Eye (tissue), 1 donor: ENCODE measurements around the gene ECSCR.

Source experiments
- DNase-seq: peaks from one replicate; pipeline ENCODE4 v3.0.0-alpha.2; 2015

Gene ECSCR

GRCh38 chr5:139473565-139473964 is 11.0 kb upstream of the ECSCR start:
- no peak for DNase-seq

DNA sequence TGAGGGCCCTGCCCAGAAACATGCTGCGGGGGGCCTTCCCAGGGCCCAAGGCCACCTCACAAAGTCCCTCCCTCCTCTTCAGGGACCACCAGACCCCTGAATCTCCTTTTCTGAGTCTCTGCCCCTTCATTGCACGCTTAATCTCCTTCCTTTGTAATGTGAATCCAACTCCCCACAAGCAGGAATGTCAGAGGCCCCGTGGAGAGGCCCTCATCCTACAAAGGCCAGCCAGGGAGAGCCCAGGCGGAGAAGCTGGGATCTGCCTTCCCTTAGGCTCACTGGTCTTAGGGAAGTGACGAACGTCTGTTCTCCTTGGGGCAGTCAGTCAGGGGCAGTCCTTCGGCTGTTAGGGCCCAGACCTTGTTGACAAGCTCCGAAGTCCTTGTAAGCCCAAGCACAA is 10.6 kb upstream of the ECSCR start:
- DNase-seq: peak; percentile 71

DNA sequence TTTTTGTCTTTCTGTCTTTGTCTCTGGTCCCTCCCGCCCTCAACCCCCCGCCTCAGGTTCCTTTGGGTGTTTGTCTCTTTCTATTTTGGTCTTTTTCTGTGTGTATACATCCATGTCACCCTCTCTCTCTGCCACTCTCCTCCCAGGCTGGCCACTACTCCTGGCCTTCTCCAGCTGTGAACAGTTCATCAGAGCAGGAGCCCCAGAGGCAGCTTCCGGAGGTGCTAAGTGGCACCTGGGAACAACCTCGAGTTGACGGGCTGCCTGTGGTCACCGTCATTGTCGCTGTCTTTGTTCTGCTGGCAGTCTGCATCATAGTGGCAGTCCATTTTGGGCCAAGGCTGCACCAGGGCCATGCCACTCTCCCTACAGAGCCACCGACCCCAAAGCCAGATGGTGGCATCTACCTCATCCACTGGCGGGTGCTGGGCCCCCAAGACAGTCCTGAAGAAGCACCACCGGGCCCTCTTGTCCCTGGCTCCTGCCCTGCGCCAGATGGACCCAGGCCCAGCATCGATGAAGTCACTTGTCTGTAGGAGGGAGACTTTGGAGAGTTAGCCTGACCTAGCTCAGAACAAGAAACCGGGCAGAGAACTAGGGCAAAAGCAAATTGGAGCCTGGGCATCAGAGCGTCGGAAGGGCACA is 10.0 kb upstream of the ECSCR start:
- no peak for DNase-seq

GRCh38 chr5:139470821-139471300 is 8.3 kb upstream of the ECSCR start, which contains the start of gene SMIM33:
SMIM33 (plus strand) TSS chr5:139471004; CDS start chr5:139471122, 118 bp downstream.
- no peak for DNase-seq

DNA sequence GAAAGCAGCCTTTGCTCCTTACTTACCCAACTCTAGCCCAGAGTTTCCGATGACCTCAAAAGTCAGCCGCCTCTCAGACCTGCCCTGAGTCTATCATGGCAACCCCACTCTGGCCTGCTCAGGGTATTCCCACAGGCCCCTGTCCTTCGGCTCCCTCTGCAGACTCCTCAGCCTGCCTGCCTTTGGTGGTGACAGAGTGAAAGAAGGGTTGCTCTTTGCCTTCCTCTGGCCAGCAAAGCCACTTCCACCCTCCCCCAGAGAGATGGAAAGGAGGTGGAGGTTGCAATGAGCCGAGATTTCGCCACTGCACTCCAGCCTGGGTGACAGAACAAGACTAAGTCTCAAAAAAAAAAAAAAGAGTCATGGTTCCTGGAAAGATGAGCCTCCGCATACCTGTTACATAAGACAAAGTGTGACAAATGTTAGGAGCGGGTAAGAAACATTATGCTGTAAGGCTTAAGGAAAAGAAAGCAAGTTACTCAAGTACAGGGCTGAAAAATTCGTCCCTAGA is 5.9 kb upstream of the ECSCR start:
- DNase-seq: no peak

- no peak for DNase-seq
These were observed 845 bp downstream of the ECSCR start for GRCh38 chr5:139461698-139462097.

DNA sequence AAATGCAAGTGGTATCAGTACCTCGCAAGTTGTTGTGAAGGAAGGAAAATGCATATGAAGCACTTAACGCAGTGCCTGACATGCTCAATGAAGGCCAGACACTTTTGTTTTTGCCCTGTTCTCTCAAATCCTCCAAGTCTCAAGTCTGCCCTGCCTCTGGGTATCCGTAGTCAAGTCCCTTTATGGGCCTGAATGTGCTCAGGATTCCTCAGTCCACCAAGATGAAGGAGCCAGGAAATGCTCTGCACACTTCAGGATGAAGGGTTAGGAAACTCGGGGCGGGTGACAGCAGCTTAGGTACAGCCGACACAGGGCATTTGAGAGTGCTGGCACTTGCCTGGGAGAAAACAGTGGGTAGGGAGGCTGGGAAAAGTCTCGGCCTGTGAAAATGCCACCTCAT is 1.4 kb downstream of the ECSCR start:
- no peak for DNase-seq

DNA sequence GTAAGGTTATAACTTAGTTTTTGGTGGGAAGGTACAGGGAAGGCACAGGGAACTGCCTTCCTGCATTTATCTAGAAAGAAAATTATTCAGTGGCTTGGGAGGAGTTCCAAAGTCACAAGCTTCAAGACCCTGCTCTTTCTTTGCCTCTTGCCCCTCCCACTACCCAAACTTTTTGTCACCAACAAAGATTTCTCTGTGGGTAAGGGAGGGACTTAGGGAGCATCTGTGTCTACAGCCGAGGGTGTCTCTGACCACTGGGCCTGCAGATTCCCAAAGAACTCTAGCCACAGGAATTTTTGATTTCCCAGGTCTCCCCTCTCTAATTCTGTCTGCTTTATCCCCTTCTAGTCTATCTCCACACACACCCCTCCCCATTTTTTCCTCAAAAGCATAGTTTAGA is 2.1 kb downstream of the ECSCR start:
- no peak for DNase-seq

DNA sequence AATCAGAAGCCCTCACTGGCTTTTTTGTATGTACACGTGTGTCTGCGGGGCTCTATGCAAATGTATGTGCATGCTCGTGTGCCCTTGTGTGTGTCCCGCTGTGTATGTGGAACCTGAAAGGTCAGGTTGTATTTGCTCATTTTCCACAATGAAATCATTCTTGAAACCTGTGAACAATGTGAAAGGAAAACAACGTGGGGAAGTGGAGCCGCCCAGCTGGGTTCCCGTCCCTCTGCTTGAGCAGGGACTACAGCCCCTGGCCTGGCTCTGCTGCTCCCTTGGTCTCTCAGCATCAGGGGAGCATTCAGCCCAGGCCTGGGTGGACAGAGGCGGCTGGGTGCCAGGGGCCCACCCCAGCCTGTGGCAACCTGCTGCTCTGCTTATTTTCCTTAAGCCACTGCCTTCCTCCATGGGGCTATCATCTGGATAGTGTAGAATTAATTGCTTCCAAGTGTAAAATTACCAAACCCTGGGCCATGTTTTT is 3.0 kb downstream of the ECSCR start:
- no peak for DNase-seq

DNA sequence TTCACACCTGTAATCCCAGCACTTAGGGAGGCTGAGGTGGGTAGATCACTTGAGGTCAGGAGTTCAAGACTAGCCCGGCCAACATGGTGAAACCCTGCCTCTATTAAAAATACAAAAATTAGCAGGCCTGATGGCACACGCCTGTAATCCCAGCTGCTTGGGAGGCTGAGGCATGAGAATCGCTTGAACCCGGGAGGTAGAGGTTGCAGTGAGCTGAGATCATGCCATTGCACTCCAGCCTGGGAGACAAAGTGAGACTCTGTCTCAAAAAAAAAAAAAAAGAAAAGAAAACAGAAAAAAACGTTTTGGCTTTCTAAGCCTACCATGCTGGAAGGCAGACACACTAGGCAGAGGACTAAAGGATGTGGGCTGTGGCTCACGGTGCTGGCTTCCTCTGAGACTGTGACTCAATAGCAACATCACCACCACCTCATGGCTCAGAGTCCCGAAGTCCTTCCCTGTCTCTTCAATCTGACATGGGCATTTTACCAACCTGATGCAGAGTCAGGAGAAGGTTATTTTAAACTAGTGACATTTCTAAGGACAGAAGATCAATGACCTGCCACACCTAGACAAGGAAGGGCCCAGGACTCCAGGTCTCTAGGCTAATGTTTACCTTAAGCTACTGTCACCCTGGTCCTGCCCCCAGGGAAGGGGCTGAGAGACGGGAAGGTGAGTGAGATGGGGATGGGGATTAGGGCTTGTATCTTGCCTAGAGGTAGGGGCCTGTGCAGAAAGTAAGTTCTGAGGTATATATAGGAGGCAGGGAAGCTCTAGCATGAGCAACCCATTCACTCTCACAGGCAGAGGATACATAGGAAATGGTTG is 3.7 kb downstream of the ECSCR start:
- no peak for DNase-seq

GRCh38 chr5:139457653-139458306 is 4.8 kb downstream of the ECSCR start:
- DNase-seq: no peak

DNA sequence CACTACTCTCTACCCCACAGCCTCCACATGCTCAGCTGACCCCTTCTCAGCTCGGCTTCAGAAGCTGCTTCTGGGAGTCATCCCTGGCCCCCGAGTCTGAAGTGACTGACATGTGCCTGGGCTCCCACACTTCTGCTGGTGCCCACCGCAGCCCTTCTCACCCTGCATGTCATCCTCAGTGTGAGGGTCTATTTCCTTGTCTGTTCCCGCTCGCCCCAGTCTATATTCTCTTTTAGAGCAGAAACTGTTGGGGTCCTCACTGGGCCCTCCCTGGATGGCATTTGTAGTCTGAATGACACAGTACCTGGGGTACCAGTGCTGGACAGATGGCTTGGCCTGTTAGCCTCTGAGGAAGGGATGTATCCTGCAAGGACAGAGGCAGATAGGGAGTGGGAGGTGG is 5.3 kb downstream of the ECSCR start:
- no peak for DNase-seq

DNA sequence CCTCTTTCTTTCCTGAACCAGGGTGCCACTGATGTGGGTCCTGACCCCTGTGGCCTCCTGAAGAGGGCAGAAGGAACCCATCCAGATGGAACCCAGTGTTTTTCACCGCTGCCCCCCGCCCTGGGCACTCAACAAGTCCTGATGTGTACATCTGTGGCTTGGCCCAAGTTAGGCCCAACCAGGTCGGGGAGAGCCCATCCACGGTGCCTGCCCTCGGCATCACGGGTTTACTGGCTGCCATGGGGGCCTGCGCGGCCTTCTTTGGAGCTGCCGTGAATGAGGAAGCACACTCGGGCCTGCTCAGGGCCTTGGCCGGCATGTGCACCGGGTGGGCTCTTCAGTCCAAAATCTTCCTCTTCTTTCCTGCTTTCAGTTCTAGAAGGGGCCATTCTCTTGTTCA is 5.8 kb downstream of the ECSCR start:
- DNase-seq: no peak

DNA sequence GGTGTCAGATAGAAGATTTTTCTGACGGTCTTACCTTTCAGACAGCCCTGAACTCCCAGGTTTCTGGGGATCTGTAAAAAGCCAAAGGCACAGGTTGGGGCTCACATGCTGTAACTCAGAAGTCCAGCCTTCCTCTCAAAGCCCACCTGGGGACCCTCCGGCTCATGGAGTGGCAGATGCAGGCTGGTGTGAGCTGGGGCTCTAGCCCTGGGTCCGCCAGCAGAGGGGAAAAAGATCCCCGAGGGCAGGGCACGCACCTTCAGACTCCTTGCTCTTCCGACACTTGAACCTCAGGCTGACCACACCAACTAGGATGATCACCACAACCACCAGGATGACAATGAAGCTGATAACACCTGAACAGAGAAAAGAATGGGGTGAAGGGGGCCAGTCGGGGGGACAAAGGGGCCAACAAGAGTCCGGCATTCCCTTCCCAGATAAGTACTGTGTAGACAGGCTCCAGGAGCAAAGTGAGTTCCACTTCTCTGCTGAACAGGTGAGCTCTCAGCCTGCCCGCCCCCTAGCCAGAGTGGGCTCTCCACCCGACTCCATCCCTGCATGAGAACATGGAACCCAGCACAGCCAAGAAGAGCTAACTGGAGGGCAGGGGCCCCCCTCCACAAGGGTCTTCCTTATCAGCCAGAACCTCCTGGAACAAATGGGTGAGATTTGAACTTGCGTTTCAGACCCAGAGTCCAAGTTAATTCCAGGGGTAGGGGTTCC is 7.8 kb downstream of the ECSCR start:
- DNase-seq: no peak

- no peak for DNase-seq
These were observed 8.6 kb downstream of the ECSCR start for GRCh38 chr5:139453683-139454567.

GRCh38 chr5:139451878-139452660 is 10.5 kb downstream of the ECSCR start:
- no peak for DNase-seq

- DNase-seq: no peak
These were observed 11.4 kb downstream of the ECSCR start for GRCh38 chr5:139451176-139451575.

GRCh38 chr5:139446956-139447779 is 15.4 kb downstream of the ECSCR start:
- DNase-seq: no peak

- no peak for DNase-seq
These were observed 17.0 kb downstream of the ECSCR start for GRCh38 chr5:139445325-139446170.
